ENCODE measurements around the gene MAP4.
"Not testable (repeated sequence)": the region's sequence is repeated elsewhere in the genome, so short reads cannot be mapped to it uniquely, and the experiment has no call there.

MAP4 gene

DNA sequence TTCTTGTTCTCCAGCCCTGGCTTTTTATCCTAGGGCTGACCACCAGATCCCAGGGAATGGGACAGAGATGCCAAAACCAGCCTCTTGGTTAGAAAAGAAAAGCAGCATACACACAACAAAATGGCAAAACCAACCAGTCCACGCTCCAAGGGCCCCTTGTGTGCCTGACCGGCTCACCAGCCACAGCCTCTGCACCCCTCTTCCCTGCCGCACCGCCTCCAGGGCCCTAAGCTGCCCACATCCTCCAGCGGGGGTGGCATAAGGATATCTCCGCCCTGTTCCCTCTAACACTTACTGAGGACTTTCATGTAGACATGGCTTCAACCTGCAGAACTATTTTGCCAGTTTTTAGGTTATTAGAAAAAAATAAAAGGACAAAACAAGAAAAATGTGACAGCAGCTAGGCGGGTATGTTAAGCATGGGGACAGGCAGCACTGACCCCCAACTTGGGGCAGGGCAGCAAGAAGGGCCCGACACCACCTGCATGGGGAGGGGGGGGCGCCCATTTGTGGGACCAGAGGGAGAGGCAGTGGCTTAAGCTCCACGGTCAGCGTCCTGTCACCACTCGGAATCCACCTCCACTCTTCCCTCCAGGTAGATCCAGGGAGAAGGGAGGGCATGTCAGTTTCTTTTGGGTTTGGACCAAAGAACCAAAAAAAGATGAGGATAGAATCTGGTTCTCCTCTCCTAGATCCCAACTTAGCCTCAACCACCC lies 164.2 kb downstream of the MAP4 start:
- DNase-seq (ENCODE audit: low read depth, low spot score) = no peak
- H3K4me3 ChIP-seq (ENCODE audit: low read length) = no peak overlapping the region

DNA sequence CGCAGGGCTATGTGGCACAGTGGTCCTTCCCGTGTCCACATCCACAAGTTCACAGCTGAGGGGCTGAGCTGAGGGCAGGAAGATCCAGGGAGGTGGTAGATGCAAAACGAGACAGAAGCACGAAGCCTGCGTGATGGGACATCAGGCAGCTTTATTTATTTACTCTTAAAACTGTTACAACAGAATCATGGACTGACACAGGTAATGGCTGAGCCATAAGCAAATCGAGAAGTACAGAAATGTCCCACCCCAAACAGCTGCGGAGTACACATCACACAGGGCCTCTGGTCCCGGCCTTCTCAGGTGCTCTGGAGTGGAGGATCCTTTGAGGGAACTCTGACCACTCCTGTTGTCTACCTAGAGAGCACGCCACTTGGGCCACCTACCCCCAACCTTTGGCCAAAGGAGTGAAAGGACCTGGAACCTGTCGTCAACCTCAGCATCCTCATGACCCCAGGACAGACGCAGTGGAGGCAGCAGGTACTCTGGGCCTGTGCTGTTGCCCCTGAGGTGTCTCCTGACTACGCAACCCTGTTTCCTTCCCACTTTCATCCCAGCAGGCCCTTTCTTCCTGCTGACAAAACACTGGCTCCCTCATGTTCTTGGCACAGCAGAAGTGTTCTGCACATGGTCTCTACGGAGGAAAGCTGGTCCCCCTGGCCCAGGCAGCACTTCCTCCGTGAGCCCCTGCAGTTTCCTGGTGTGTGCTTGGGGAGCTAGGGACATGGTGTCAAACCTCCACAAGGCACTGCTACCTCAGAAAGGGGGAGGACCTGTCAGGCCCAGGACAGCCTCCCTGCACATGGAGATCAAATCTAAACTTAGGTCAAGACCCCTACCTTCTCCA lies 165.4 kb downstream of the MAP4 start:
- no peak overlapping the region for H3K4me3 ChIP-seq (ENCODE audit: low read length)
- DNase-seq (ENCODE audit: low read depth, low spot score) = no peak

DNA sequence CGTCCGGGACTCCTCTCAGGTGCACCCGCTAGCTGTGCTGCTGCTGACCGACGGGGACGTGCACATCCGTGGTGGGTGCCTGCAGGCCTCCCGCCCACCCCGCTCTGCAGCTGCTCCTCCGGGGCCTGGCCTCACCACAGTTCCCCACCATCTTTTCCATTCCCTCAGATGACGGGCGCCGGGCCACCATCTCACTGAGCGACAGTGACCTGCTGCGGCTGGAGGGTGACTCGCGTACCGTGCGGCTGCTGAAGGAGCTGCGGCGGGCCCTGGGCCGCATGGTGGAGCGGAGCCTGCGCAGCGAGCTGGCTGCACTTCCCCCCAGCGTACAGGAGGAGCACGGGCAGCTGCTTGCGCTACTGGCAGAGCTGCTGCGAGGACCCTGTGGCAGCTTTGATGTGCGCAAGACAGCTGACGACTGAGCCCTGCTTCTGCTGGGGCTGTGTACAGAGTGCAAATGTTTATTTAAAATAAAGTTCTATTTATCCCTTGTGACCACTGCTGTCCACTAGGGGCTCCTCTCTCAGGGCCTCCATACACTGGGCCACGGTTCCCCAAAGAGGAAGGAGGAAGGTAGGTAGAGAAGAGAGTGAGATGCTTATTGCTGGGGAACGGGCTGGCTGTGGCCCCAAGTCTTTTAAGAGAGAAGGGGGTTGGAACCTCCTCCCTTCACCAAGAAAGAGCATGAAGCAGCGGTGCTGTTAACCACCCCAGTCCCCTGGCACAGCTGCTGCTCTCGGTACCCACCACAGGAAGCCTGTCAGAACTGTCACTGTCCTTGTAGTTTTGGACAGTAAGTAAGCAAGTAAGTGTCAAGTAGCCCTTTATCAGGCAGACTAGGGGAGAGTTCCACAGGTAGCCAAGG lies 166.3 kb downstream of the MAP4 start:
- DNase-seq (ENCODE audit: low read depth, low spot score) = no peak

DNA sequence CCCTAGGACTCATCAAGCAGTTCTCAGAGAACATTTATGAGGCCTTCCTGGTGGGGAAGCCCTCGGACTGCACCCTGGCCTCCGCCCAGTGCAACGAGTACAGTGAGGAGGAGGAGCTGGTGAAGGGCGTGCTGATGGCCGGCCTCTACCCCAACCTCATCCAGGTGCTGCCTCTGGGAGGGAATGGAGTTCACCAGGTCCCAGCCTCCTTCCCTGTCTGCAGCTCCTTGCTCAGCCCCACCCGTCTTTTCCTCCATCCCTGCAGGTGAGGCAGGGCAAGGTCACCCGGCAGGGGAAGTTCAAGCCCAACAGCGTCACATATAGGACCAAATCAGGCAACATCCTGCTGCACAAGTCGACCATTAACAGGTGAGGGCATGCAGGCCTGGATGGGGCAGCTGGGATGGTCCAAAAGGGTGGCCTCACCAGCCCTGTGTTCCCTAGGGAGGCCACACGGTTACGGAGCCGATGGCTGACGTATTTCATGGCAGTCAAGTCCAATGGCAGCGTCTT lies 167.0 kb downstream of the MAP4 start:
- no peak for DNase-seq (ENCODE audit: low read depth, low spot score)

More for the DNA sequence above, 166.3 kb downstream of the MAP4 start:
- H3K4me3 ChIP-seq (ENCODE audit: low read length) = no peak overlapping the region

DNA sequence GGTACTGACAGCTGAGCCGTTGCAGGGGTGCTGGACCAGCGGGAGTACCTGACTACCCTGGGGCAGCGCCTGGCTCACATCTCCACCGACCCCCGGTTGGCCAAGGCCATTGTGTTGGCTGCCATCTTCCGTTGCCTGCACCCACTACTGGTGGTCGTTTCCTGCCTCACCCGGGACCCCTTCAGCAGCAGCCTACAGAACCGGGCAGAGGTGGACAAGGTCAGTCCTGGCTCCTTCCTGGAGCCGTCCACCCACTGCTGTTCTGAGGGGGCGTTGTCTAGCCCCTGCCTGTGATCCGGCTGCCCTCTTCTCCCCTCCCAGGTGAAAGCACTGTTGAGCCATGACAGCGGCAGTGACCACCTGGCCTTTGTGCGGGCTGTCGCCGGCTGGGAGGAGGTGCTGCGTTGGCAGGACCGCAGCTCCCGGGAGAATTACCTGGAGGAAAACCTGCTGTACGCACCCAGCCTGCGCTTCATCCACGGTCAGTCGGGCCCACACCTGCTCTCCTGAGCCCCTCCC lies 167.6 kb downstream of the MAP4 start:
- H3K4me3 ChIP-seq (ENCODE audit: low read length) = no peak overlapping the region
- DNase-seq (ENCODE audit: low read depth, low spot score) = no peak

More for the DNA sequence above, 167.0 kb downstream of the MAP4 start:
- no peak overlapping the region for H3K4me3 ChIP-seq (ENCODE audit: low read length)

DNA sequence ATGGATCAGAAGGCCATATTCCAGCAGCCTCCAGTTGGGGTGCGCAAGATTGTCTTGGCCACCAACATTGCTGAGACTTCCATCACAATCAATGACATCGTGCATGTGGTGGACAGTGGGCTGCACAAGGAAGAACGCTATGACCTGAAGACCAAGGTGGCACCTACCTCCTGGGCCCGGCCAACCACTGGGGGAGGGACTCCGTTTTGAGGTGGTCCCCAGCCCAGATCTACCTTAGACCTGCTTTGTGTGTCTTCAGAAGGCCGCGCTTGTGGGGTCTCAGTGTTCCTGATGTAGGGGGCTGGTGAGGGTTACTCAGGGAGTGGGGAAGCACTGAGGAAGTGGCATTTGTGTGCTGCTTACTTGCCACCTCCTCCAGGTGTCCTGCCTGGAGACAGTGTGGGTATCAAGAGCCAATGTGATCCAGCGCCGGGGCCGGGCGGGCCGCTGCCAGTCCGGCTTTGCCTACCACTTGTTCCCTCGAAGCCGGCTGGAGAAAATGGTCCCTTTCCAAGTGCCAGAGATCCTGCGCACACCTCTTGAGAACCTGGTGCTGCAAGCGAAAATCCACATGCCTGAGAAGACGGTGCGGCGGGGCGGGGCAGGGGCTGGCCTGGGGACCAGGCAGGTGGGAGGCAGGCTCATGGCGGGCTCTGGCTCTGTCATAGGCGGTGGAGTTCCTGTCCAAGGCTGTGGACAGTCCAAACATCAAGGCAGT lies 168.3 kb downstream of the MAP4 start:
- DNase-seq (ENCODE audit: low read depth, low spot score) = no peak
- H3K4me3 ChIP-seq (ENCODE audit: low read length) = no peak overlapping the region

DNA sequence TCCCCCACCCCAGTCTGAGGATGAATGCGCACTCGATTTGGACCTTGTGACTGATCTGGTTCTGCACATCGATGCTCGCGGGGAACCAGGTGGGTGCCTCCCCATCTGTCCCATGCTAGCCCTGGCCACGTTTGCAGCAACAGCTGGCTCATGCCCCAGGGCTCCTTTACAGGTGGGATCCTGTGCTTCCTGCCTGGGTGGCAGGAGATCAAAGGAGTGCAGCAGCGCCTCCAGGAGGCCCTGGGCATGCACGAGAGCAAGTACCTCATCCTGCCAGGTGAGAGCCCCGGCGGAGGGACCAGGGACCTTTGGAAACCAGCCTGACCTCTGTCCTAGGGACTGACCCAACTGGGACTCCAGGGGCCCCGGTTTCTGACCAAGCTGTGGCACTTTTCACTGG lies 169.0 kb downstream of the MAP4 start:
- no peak for DNase-seq (ENCODE audit: low read depth, low spot score)
- H3K4me3 ChIP-seq (ENCODE audit: low read length) = no peak overlapping the region

DNA sequence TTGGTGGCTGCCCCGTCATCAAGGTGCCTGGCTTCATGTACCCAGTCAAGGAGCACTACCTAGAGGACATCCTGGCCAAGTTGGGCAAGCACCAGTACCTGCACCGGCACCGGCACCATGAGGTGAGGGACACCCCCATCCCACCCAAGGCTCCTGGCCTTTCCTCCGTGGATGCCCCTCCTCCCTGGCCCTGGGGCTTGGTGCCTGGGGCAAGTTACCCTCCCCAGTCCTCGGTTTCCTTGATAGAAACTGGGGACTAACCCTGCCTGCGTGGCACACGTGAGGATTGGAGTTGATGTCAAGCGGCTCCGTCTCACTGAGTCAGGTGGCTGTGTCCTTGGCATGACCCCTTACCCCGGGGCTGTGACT lies 169.4 kb downstream of the MAP4 start:
- H3K4me3 ChIP-seq (ENCODE audit: low read length) = no peak overlapping the region
- DNase-seq (ENCODE audit: low read depth, low spot score) = no peak

DNA sequence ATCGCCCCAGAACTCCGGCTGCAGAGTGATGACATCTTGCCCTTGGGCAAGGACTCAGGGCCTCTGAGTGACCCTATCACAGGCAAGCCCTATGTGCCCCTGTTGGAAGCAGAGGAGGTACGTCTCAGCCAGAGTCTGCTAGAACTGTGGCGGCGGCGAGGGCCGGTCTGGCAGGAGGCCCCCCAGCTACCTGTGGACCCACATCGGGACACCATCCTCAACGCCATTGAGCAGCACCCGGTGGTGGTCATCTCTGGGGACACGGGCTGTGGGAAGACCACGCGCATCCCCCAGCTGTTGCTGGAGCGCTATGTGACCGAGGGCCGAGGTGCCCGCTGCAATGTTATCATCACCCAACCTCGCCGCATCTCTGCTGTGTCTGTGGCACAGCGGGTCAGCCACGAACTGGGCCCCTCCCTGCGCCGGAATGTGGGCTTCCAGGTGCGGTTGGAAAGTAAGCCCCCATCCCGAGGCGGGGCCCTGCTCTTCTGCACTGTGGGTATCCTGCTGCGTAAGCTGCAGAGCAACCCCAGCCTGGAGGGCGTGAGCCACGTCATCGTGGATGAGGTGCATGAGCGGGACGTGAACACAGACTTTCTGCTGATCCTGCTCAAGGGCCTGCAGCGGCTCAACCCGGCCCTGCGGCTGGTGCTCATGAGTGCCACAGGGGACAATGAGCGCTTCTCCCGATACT lies 169.9 kb downstream of the MAP4 start:
- DNase-seq (ENCODE audit: low read depth, low spot score) = no peak
- H3K4me3 ChIP-seq (ENCODE audit: low read length) = no peak overlapping the region

DNA sequence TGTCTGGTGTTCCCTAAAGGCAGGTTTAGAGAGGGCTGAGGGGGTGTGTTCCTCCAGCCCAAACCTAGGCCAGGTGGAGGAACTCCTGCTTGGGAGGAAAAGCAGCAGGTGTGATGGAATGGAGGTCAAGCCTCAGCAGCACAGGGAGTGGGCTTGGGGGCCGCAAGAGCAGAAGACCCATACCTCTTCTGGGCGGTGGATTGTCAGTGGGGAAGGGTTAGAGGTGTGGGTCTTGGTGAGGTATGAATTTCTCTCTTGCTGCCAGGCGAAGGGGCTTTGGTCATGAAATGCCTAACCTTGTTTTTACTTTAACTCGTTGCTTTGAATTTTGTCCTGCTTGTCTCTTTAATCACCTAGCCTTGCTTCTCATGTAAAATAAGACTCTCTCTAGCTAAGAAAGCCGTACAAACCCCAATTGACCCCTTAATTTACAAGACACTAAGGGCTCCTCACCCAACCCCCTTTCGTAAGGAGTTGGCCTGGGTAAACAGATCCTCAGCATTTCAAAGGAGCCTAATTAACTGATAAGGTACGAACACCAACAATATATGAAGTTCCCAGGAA lies 174.3 kb downstream of the MAP4 start:
- DNase-seq (ENCODE audit: low read depth, low spot score) = no peak
- H3K4me3 ChIP-seq (ENCODE audit: low read length) = no peak overlapping the region

DNA sequence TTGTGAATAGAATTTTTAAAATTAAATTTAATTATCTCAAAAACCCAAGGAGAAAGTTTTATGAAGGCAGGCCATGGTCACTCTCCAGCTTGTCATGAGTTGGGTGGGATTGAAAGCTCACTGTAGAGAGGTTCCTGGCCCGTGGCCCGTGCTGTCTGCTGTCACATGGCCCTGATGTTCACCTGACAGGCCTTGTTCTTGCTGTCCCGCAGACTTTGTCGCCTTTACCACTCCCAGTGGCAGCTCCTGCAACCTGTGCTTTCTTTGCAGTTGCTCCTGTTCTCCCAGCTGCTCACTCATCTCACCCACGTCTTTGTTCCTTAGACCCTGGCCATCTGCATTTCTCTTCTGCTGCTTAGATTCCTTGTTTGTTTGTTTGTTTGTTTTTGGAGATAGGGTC lies 177.7 kb downstream of the MAP4 start:
- no peak overlapping the region for H3K4me3 ChIP-seq (ENCODE audit: low read length)
- no peak for DNase-seq (ENCODE audit: low read depth, low spot score)

DNA sequence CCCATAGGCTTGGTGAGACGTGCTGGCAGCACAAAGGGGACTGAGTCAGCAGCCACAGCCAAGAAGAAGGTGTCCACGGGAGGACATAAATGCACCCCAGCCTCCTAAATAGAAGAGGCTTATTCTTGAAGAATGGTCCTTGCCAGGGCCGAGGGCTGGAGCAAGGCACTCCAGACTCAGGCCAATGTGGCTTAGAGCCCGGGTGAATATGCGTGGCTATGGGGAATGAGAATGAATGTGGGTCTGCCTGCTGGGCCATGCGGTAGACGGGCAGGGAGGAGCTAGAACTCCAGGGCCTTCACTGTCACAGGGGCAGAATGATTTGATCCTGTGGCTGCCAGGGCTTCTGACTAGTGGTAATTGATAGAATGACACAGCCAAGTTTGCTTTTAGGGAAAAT lies 179.2 kb downstream of the MAP4 start:
- H3K4me3 ChIP-seq (ENCODE audit: low read length) = no peak overlapping the region
- no peak for DNase-seq (ENCODE audit: low read depth, low spot score)

DNA sequence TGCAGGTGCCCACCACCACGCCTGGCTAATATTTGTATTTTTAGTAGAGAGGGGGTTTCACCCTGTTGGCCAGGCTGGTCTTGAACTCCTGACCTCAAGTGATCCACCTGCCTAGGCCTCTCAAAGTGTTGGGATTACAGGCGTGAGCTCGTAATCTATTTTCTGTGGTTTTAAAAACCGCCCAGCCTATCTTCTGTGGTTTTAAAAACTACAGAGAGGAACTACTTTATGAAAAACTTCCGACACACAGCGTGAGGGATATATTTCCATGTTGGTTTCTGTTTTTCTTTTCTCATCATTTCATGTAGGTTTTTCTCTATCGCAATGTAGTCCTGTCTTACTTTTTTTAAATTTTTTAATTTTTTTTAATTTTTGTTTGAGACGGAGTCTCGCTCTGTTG lies 186.7 kb downstream of the MAP4 start:
- H3K4me3 ChIP-seq (ENCODE audit: low read length) = not testable (repeated sequence)
- peak; percentile 68 for DNase-seq (ENCODE audit: low read depth, low spot score)

DNA sequence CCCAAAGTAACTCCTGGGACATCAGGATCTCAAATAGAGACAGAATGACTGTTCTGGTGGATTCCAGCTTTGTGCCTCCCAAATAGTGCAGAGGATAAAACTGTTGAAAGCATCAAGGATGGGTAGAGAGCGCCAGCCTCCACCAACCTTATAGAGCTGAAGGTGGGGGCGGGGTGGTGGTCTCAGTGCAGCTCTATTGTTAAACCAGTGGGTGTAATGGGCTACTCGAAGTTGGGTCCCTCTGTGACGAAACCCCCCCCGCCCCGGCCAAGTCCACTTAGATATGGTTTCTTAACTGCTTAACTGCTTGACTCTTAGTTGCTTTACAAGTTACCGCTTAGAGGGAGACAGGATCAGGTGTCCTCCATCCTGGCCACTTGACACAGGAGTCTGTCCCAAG lies 190.6 kb downstream of the MAP4 start:
- no peak for DNase-seq (ENCODE audit: low read depth, low spot score)
- peak overlapping the region; percentile 71 for H3K4me3 ChIP-seq (ENCODE audit: low read length)

DNA sequence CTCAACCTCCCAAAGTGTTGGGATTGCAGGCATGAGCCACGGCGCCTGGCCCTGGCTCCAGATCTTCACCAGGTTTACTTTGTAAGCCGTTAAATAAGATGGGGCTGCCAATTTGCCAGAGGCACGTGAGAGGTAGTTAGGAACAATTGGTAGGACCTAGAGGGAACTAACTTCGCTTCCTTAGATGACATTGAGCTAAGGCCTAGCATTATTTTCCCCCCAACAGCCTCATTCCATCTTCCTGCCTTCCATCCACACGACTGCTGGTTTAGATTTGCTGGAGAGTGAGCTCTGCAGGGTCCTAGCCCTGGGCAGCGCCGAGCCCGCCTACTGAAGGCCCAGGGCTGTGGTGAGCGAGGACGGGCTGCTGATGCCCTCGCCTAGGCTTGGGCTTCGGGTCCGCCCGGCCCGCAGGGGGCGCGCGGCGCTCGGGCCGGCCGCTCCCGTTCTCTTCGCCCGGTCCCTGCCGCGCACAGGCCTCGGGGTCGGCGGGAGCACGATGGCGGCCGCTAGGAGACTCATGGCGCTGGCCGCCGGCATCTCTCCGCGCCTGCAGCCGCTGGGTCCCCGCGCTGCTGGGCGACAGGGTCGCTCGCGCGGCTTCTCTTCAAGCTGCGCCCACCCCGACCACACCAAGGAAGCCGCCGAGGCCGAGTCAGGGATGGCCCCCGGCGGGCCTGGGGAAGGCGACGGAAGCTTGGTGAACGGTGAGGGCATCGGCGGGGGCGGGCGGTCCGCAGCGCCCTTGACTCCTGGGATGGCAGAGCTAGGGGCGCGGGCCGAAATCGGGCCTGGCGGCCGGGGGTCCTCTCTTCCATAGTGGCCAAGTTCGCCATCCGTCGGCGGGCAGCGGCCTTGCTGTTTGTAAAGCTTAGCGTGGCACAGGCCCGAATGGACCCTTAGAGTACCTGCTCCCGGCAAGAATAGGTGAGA lies 191.4 kb downstream of the MAP4 start:
- H3K4me3 ChIP-seq (ENCODE audit: low read length) = peak overlapping the region; percentile 71
- DNase-seq (ENCODE audit: low read depth, low spot score) = peak; percentile 63

DNA sequence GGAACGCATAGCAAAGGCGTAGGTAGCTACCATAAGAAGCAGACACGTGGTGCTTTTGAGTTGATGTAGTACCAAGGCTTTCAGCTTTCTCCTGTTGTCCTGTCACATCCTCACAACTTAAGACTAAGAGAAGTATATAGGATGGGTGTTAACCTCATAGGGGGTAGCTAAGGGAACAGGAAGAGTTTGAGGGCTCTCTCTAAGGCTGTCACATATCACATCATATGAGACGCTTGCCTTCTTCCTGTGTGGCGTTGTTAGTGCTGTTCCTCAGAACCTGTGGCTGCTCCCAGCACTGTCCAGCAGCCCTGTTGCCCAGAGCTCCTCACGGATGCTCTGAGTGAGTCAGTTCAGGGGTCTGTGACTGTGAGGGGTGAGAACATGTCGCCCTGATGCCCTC lies 198.6 kb downstream of the MAP4 start:
- no peak for DNase-seq (ENCODE audit: low read depth, low spot score)
- no peak overlapping the region for H3K4me3 ChIP-seq (ENCODE audit: low read length)

Data from Jurkat, Clone E6-1 (cell line).